Embryonic facial prominence (tissue), 1 donor: Measurements from ENCODE around the gene SEPTIN12.

ENCODE experiments used
- DNase-seq: peaks from one replicate; pipeline ENCODE4 v3.0.0-alpha.2; 2016; ENCODE audit errors: extremely low spot score

The SEPTIN12 gene, protein sequence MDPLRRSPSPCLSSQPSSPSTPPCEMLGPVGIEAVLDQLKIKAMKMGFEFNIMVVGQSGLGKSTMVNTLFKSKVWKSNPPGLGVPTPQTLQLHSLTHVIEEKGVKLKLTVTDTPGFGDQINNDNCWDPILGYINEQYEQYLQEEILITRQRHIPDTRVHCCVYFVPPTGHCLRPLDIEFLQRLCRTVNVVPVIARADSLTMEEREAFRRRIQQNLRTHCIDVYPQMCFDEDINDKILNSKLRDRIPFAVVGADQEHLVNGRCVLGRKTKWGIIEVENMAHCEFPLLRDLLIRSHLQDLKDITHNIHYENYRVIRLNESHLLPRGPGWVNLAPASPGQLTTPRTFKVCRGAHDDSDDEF

GRCh38 chr16:4787627-4788482, at the start of gene SEPTIN12:
Gene SEPTIN12 (minus strand): TSS chr16:4788345. CDS start chr16:4787645, 700 bp downstream.
- no peak for DNase-seq

- no peak for DNase-seq
These were observed 48.6 kb upstream of the SEPTIN12 start for GRCh38 chr16:4836727-4837126.

- no peak for DNase-seq
These were observed 45.4 kb upstream of the SEPTIN12 start for GRCh38 chr16:4833584-4833983.

GRCh38 chr16:4832698-4833343, 44.7 kb upstream of the SEPTIN12 start:
- no peak for DNase-seq

DNA sequence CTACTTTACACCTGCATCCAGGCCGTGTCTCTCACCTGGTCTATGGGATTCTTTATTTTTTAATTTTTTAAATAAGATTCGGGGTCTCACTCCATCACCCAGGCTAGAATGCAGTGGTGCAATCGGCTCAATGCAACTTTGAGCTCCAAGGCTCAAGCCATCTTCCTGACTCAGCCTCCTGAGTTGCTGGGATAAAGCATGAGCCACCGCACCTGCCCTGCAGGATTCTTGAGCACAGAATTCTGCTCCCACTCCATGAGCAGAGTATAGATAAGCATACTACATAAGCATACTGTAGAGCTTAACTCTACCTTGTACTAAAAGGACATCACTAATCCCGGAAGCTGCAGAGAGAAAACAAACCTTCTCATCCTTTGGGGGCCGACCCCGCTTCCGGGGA, 43.5 kb upstream of the SEPTIN12 start:
- no peak for DNase-seq

DNA sequence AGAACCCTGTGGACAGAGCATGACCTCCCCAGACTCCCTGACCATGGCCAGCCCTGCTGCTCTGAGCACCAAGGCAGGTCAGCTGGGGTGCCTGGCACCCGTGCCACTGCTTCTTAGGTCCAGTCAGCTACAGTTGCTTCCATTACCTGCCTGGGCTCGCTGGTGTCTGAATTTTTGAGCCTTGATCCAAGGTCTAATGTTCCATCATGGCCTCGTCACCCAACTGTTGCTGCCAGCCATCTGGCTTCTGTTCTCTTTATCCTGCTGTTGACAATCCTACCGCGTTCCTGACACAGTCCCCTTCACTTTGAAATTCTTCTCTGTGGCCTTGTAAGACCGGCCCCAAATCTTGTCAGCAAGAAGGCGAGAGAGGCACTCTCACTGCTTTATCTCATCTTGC, 42.3 kb upstream of the SEPTIN12 start:
- no peak for DNase-seq

DNA sequence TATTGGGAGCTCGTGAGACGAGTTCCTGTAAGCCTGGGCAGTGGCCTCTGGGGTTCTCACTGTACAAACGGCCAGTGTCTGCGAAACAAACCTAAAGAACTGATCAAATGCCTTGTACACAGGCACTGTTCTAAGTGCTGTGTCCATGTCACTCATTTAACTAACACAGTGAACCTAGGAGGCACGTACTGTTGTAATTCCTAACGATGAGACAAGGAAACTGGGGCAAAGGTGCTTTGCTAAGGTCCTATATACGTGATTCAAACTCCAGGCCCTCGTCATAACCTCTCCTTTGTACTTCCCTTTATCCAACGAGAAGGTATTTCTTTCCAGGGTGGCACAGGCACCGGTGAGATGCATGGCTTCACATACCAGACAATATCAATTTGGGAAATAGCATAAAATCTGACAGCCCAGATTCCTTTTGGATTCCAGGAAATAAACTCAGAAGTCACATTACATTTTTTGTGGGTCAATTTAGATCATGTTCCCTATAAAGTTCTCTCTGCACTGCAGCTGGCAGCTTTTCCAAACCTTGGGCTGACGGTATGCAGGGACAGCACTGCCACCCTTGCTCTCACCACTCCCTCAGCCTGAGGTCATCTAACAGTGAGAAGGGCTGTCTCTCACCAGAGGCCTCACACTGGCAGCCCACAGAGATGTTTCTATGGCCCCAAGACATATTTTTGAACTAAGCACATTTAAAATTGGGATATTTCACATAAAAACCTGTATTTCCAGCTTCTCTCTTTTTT, 40.6 kb upstream of the SEPTIN12 start:
- no peak for DNase-seq

GRCh38 chr16:4826980-4827379, 38.8 kb upstream of the SEPTIN12 start:
- DNase-seq, result no peak

GRCh38 chr16:4826526-4826925, 38.4 kb upstream of the SEPTIN12 start:
- DNase-seq, result no peak

GRCh38 chr16:4825196-4825595, 37.1 kb upstream of the SEPTIN12 start:
- no peak for DNase-seq

GRCh38 chr16:4820652-4821051, 32.5 kb upstream of the SEPTIN12 start:
- DNase-seq, result no peak

GRCh38 chr16:4814542-4815173, 26.5 kb upstream of the SEPTIN12 start:
- no peak for DNase-seq

- DNase-seq, result no peak
These were observed 25.9 kb upstream of the SEPTIN12 start for GRCh38 chr16:4814046-4814445.

- no peak for DNase-seq
These were observed 25.3 kb upstream of the SEPTIN12 start for GRCh38 chr16:4813251-4814003.

- no peak for DNase-seq
These were observed 23.6 kb upstream of the SEPTIN12 start for GRCh38 chr16:4811773-4812172.

- DNase-seq, result no peak
These were observed 23.1 kb upstream of the SEPTIN12 start for GRCh38 chr16:4811242-4811641.

DNA sequence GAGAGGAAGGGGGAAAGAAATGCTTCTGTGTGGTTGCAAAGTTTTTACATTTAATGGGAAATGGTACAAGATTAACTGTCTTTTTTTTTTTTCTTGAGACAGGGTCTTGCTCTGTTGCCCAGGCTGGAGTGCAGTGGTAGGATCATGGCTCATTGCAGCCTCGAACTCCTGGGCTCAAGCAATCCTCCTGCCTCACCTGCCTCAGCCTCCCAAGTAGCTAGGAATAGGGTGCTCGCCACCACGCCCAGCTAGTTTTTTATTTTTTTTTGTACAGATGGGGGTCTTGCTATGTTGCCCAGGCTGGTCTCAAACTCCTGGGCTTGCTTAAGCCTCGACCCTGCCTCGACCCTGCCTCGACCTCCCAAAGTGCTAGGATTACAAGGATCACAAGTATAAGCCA, 18.1 kb upstream of the SEPTIN12 start:
- no peak for DNase-seq

GRCh38 chr16:4805231-4805630, 17.1 kb upstream of the SEPTIN12 start:
- DNase-seq, result no peak

GRCh38 chr16:4803898-4804762, 16.0 kb upstream of the SEPTIN12 start:
- no peak for DNase-seq
